Stimulated activated CD4-positive, alpha-beta T cell treated with anti-CD3 and anti-CD28 coated beads, Interleukin-2, amount 100 ng/mL, for 48 hours (primary cell): Measurements from ENCODE around the gene FKBP7.
"Not testable (repeated sequence)": the region's sequence is repeated elsewhere in the genome, so short reads cannot be mapped to it uniquely, and the experiment has no call there.

Experiments
- DNase-seq, 2 donors: peaks; one replicate each; pipeline ENCODE4 v3.0.0-alpha.2; 2020

The FKBP7 gene

DNA sequence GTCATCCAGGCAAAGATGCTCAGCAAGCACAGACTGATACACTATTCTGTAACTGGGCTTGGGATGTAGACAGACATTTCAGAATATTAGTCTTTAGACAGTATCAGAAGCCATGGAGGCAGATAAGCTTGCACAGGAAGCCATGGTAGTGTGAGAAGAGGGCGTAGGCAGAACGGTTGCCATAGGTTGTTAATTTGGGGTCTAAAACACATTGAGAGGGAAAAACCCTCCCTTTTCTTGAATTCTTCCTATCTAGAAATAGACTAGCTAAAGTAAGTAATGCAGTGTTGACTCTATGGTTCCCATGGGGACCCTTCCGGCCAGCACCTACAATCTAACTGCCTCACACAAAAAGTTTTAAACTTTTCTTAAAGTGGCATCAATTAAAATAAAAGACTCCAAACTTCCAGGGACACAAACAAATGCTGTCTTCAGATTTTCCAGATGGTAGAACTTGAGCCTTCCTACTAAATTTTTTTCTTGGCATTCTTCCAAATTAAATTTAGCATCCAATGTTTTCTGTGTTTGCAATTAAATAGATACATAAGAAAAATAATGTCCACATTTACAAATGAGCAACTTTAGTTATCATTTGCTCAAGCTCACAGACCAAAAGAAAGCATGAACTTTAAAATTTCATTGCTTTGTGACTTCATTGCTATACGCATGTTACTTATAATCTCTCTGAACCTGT, 29.3 kb downstream of the FKBP7 start:
- DNase-seq, result no peak

DNA sequence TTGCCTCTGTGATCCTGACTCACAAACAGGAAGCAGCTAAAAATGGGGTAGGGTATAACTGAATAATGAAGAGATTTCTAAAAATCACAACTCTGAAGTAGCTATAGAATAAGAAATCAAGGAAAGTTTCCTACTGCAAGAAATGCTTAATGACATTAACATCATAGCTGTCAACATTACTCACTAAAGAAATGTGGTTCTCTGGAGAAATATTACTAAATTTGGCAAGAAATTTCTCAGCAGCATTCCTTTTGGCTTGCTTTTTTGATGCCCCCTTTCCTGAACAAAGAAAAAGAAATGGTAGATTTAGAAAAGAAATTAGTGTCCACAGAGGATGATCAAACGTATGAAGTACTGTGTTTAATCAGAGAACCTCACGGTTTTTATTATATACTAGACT, 37.0 kb downstream of the FKBP7 start:
- no peak for DNase-seq

DNA sequence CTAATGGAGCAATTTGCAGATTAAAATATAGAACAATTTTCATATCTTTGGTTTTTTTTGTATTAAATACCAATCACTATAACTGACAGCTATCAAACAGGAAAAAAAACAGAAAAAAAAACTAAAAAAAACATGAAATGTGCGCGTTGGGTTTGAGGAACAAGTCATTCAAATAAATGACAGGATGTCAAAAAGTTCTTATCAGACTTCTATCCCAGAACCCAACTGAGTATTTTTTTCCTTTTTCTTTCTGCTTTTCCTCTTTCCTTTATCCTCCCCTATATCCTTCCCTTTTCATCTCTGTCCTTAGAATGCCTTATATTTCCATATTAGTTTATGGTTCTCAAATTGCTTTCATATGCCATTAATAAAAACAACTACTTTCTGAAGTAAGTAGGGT, 41.7 kb downstream of the FKBP7 start:
- no peak for DNase-seq

DNA sequence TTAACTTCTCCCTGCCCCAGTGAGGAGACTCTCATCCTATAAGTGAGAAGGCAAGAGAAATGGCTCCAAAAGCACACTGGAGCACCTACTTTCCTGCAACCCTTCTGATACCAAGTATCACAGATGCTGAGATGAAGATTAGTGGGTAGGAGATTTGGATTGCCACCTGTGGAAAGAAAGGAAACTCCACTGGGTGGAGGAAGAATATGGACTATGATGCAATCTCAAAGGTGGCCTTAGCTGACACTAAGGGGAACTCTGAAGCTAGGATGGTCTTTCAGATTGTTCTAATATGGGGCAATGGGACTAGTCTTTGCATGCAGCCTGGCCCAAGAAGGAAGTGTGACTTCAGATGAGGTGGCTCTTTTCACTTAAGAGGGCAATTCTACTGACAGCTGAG, 49.1 kb downstream of the FKBP7 start:
- no peak for DNase-seq

DNA sequence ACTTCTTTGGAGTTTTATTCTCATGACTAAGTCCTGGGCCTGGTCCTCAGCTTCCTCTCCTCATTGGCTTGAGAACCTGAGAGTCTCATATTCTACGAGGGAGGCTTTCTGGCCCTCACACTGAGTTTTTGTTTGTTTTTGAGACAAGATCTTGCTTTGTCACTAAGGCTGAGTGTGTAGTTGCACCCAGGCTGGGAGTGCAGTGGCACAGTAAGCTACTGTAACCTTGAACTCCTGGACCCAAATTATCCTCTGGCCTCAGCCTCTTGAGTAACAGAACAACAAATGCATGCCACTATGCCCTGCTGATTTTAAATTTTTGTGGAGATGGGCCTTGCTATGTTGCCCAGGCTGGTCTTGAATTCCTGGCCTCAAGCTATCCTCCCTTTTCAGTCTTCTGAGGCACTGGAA, 50.0 kb downstream of the FKBP7 start:
- no peak for DNase-seq

DNA sequence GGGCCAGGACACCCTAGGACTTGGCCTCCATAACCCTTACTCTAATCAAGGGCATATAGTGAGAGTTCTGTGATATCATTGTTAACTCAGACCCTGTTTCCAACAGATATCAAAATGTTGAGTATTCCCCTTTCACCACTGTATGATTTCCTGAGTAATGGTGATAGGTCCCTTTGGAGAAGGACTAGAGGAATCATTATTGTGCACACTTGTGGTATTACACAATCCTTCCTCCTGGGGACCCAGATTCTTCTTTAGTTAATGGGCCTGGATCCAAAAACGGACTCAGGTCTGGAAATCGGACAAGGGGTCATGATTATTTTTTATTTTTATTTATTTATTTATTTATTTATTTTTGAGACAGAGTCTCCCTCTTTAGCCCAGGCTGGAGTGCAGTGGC, 50.9 kb downstream of the FKBP7 start:
- DNase-seq, result no peak

DNA sequence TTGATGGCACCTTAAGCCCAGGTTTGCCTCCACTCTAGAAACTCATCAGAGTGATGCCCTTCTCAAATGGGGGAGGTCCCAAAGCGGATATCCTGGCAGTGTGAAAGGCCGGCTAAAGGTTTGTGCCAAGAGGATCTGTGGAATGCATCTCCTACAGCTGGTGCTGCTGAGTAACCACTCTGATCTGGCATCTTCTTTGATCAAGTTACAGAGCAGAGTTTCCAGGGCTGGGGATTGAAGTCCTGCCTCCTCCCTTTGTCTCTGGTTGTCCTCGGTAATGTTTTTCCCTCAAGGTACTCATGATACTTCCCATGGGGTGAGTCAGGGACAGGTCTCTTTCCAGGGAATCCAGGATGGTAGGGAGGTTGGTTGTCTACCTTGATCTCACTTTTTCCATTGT, 52.0 kb downstream of the FKBP7 start:
- no peak for DNase-seq

DNA sequence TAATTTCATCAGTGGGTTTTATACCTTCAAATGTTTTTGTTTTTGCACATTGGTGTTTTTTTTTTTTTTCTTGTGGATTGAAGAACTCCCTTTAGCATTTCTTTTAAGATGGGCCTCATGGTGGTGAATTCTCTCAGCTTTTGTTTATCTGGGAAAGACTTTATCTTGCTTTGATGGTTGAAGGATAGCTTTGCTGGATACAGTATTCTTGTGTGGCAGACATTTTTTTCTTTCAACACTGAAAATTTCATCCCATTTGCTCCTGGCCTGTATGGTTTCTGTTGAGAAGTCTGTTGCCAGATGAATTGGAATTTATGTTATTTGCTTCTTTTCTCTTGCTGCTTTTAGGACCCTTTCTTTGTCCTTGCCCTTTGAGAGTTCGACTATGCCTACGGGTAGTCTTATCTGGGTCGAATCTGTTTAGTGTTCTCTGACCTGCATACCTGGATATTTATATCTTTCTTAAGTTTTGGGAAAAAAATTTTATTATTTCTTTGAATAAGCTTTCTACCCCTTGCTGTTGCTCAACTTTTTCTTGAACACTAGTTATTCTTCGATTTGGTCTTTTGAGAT, 53.1 kb downstream of the FKBP7 start:
- DNase-seq, result no peak

DNA sequence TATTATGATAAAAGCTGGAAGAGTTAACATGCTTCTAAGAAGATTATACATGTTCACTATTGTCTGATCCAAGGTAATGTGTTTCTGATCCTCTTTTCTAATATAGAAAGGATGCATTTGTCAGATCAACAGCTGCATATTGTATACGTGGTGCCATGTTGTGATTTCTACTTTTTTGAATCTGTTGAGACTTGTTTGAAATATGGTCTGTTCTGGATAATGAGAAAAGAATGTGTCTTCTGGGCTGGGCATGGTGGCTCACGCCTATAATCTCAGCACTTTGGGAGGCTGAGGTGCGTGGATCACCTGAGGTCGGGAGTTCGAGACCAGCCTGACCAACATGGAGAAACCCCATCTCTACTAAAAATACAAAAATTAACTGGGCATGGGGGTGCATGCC, 54.7 kb downstream of the FKBP7 start:
- not testable (repeated sequence) for DNase-seq

DNA sequence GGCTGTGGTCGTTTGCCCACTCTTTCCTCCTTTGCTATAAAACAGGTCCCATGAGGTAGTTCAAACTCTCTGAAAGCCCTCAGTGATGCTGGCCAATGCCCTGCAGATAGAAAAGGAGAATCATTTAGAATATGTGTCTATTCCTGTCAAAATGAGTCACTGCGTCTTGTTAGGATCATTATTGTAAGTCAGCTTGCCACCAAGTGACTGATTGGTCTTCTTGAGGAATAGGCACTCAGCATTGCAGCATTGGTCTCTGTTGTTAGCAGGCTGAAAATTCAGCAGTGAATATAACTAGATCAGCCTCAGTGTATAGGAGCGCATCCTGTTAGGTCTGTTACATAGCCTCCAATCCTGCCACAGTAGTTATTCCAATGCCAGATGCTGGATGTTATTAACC, 56.3 kb downstream of the FKBP7 start:
- no peak for DNase-seq

DNA sequence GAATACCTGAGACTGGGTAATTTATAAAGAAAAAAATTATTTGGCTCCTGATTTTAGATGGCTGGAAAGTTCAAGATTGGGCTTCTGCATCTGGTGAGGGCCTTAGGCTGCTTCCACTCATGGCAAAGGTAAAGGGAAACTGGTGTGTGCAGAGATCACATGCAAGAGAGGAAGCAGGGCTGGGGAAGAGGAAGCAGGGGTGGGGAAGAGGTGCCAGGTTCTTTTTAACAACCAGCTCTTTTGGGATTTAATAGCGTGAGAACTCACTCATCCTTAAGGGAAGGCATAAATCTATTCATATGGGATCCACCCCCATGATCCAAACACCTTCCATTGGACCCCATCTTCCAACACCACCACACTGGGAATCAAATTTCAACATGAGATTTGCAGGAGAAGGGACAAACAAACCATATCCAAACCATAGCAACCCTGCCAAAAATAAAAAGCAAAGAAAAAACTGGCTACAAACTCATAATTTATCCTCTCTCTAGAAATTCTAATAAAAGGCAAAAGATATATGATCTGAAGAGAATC, 57.9 kb downstream of the FKBP7 start:
- DNase-seq, result no peak

DNA sequence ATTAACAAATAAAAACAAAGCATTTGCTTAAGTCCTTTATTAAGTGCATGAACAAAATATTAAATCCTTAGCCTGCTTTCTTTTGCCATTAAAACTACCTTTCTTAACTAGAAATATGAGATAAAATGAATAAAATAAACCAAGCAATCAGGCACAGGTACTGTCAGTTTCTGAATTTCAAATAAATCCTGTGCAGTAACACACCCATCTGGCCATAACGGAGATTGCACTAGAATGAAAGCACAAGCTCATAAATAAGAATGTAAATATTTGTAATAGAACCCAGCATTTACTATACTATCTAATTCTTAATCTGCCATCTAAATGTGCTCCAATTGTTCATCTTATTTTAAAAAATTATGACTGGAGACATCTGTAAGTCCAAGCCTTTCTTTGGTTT, 59.3 kb downstream of the FKBP7 start:
- no peak for DNase-seq

DNA sequence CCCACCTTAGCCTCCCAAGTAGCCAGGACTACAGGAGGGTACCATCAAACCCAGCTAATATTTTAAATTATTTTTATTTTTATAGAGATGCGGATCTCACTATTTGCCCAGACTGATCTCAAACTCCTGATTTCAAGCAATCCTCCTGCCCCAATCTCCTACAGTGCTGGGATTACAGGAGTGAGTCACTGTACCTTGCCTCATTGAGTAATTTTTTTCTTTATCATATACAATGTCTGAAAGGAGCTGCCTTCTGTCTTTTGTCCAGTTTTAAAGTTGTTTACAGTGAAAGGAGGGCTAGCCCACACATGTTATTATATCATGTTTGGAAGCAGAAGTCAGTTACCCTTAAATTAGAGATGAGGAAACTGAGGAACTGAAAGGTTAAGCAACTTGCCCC, 60.0 kb downstream of the FKBP7 start:
- no peak for DNase-seq

DNA sequence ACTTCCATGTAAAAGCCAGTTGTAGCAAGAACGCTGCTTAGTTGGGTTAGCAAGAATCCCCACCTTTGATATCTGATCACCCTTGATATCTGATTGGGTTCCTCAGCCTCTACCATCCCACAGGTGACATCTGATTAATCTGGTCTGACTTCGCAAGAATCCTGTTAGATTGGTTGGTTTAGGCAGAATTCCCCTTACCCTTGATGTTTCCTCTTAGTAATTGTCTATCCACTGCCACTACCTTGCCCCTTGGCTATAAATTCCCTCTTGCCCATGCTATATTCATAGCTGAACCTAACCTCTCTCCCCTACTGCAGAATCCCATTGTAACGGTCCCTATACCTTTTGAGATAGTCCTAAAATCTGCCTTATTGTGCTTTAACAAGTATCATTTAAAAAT, 60.5 kb downstream of the FKBP7 start:
- no peak for DNase-seq

DNA sequence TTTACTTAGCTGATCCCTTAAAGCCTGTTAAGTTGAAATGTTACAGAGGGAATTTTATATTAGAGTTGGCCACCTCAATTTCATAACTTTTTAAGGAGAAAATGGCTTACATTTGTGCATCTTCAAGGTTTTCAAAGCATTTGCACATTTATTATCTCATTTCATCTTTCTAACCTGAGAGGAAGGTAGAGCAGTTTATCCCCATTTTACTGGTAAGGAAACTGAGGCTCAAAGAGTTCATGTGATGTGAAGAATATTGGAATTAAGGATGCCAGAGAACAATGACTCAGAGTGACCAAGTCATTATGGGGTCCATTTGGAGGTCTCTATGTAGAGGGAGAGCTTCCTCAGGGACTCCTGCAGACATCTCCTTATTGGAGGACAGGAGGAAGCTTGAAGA, 62.4 kb downstream of the FKBP7 start:
- DNase-seq, result no peak

DNA sequence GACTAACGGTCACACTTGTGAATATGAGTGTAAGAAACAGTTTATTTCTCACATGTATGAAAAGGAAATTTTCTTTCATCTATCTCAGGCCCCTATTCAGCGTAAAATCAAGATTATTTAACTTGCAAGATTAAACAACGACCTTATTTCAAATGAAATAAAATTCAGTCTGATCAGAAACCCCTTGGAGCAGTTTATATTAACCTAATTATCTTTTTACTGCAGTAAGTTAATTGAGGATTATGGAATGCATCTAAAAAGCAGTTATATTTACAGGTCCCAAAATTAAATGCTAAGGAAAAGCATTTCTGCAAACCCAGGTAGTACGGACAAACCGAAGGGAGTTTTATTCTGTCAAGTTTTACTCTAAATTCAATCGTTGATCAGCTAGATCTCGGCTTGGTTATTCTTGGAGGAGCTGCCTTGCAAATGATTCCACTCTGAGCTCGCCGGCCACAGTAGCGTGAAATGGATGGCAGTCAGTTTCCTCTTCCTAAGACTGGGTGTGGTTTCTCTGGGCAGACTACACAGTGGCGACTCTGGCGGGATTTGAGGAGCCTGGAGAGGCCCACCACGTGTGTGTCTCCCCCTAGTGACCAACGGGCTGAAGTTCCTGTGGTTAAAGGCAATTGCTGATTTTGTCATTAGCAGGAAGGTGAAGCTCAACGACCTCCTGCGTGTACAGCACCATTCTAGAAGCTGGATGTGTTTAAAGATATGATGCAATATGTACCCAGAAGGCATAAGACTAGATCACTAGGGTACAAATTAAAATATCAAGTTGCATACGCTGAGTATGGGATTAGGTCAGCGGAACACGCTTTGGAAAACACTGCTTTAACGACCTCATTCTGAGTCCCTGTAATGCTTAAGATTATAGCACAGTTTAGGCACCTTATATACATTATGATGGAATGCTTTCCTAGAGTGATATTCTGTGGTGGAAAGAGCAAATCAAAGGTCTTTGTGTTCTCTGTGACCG, 63.8 kb downstream of the FKBP7 start:
- peak; percentile 67 to 74 for DNase-seq
